Naive thymus-derived CD4-positive, alpha-beta T cell (primary cell): ENCODE data around the gene GARIN3. TPM values are rescaled to one million over a fixed set of nuclear protein-coding genes. Genes with fewer than 3 reads are reported as not detected.
A peak's percentile ranks its signal among the peaks of the same experiment; 100 is the strongest.

ENCODE experiments used
- ATAC-seq: fragments of 150-1000 bp; cut with Tn5 transposase; 2 replicates; pipeline ENCODE4 v1.10.0; 2021; ENCODE audit warnings: mild to moderate bottlenecking, moderate library complexity
- CTCF ChIA-PET: fragments of 350-600 bp; sonication (Branson Sonifier 250); formaldehyde crosslinking; loops from one replicate; lab custom pipeline; 2021; ENCODE audit warnings: antibody characterized with exemption; lab: Charles Lee
- POLR2A ChIA-PET: fragments of 350-600 bp; sonication (Branson Sonifier 250); formaldehyde crosslinking; loops from one replicate; lab custom pipeline; 2021; ENCODE audit warnings: antibody characterized with exemption, inconsistent platforms; lab: Charles Lee
- DNase-seq, 9 donors: peaks; one replicate each; pipeline versions ENCODE4 v3.0.0 to v3.0.0-alpha.2; 2020 to 2022; ENCODE audit warnings: mixed read lengths in 1 of 9
- H3K27ac ChIP-seq: one replicate; pipeline ENCODE4 v1.7.0; 2013; ENCODE audit warnings: mild to moderate bottlenecking, low read depth, low read length, moderate library complexity
- H3K27me3 ChIP-seq, 2 donors: one replicate each; pipeline ENCODE4 v1.7.0; 2013; ENCODE audit warnings: low read length in 2 of 2, mild to moderate bottlenecking in 2 of 2, moderate library complexity in 2 of 2; ENCODE audit not compliant: control insufficient read depth in 2 of 2, insufficient read depth in 2 of 2
- H3K36me3 ChIP-seq, 3 experiments: 1 replicate in 2 of 3; 2 replicates in 1 of 3; pipeline ENCODE4 v1.7.0; 2013; ENCODE audit warnings: low read length in 3 of 3, mild to moderate bottlenecking in 3 of 3, moderate library complexity in 1 of 3; ENCODE audit not compliant: insufficient read depth in 3 of 3, control insufficient read depth in 2 of 3
- H3K4me1 ChIP-seq, 2 donors: one replicate each; pipeline ENCODE4 v1.7.0; 2013; ENCODE audit warnings: low read length in 2 of 2, mild to moderate bottlenecking in 2 of 2, moderate library complexity in 1 of 2; ENCODE audit not compliant: control insufficient read depth in 2 of 2, insufficient read depth in 2 of 2
- H3K4me3 ChIP-seq: 2 replicates; pipeline ENCODE4 v1.7.0; 2013; ENCODE audit warnings: mild to moderate bottlenecking, low read length
- H3K9me3 ChIP-seq, 3 experiments: 1 replicate in 2 of 3; 2 replicates in 1 of 3; pipeline ENCODE4 v1.7.0; 2013; ENCODE audit warnings: low read length in 3 of 3; ENCODE audit not compliant: control insufficient read depth in 2 of 3
- H3K27ac Mint-ChIP-seq, 9 donors: one replicate each; pipeline ENCODE4 v1.8.0; 2020 to 2022; ENCODE audit warnings: mixed read lengths in 9 of 9, mild to moderate bottlenecking in 8 of 9, moderate library complexity in 5 of 9, inconsistent platforms in 2 of 9
- H3K27me3 Mint-ChIP-seq, 5 donors: one replicate each; pipeline ENCODE4 v1.8.0; 2021 to 2022; ENCODE audit warnings: mixed read lengths in 5 of 5, mild to moderate bottlenecking in 1 of 5
- H3K36me3 Mint-ChIP-seq, 5 donors: one replicate each; pipeline ENCODE4 v1.8.0; 2020 to 2022; ENCODE audit warnings: mixed read lengths in 5 of 5, mild to moderate bottlenecking in 3 of 5, inconsistent platforms in 1 of 5
- H3K4me1 Mint-ChIP-seq, 7 donors: one replicate each; pipeline ENCODE4 v1.8.0; 2020 to 2022; ENCODE audit warnings: mixed read lengths in 7 of 7, mild to moderate bottlenecking in 3 of 7, inconsistent platforms in 1 of 7
- H3K4me3 Mint-ChIP-seq, 10 donors: one replicate each; pipeline ENCODE4 v1.8.0; 2020 to 2022; ENCODE audit warnings: mild to moderate bottlenecking in 10 of 10, mixed read lengths in 10 of 10, moderate library complexity in 6 of 10, inconsistent platforms in 2 of 10
- H3K9me3 Mint-ChIP-seq, 11 donors: one replicate each; pipeline ENCODE4 v1.8.0; 2020 to 2022; ENCODE audit warnings: mixed read lengths in 11 of 11, mild to moderate bottlenecking in 4 of 11, inconsistent platforms in 1 of 11, moderate library complexity in 1 of 11
- intact Hi-C, 2 donors: fragments of 100-400 bp; cut with micrococcal nuclease; formaldehyde crosslinking; loops; one replicate each; pipeline ENCODE4 v1.15.1; 2023
- polyA plus RNA-seq, 2 donors: library from polyadenylated mRNA; unstranded; fragments of 300-500 nt; fragmentation: Illumina TruSeq; gene quantifications; one replicate each; pipeline ENCODE4 v1.2.3, GENCODE V29; 2021
- total RNA-seq, 6 experiments: library from RNA in 5 of 6; stranded (reverse) in 5 of 6; gene quantifications; 1 replicate in 5 of 6; 2 replicates in 1 of 6; pipeline ENCODE4 v1.2.3 and lab custom pipeline; 2021 to 2026

The GARIN3 gene
- total and polyA plus RNA-seq, 7 experiments from 2014 or later: 0.07 TPM; not detected in 6

- no peaks in the 10 kb centered on the region for H3K27me3 Mint-ChIP-seq
- Histone ChIP-seq H3K27ac (peak overlapping the region; percentile 81), H3K4me1 (peaks cover 86 to 95% of the 10 kb centered on the region in 2 donors), H3K9me3 (no peaks in the 10 kb centered on the region), H3K27me3 (no peaks in the 10 kb centered on the region), H3K4me3 (peak overlapping the region; percentile 24), H3K36me3 (peaks cover 0 to 31% (median 4%) of the 10 kb centered on the region in 3 experiments)
- DNase-seq (peak in 2 of 9 donors; percentile 58 to 77), ATAC-seq (peak; percentile 49)
- H3K27ac Mint-ChIP-seq: peak overlapping the region; percentile 78 to 98 (median 87)
- ChIA-PET CTCF (interaction anchor here (0.7 to 2.5 kb wide), 5 partner anchors 9 to 69 kb away, joined by 3 to 11 read pairs (median 4); no protein-coding TSS in a partner anchor), POLR2A (interaction anchor here (0.6 to 14.9 kb wide), 11 partner anchors 14 to 270 kb away, joined by 3 to 345 read pairs (median 7); partner anchors contain the start of genes ITK and MED7)
- intact Hi-C loops: loop anchor here in 1 of 2 donors (2.0 kb wide), 1 partner anchor 50 kb away; no protein-coding TSS in a partner anchor
- peaks cover 0 to 3% (median 0%) of the 10 kb centered on the region in 11 donors for H3K9me3 Mint-ChIP-seq
- peaks cover 12 to 73% (median 59%) of the 10 kb centered on the region in 5 donors for H3K36me3 Mint-ChIP-seq
- peak overlapping the region; percentile 47 to 98 (median 78) for H3K4me3 Mint-ChIP-seq
- peaks cover 53 to 100% (median 97%) of the 10 kb centered on the region in 7 donors for H3K4me1 Mint-ChIP-seq
Observed at GRCh38 chr5:157198277-157198986, 32.4 kb upstream of the GARIN3 start.

- ATAC-seq (peak; percentile 63), DNase-seq (peak in 3 of 9 donors; percentile 40 to 48 (median 46))
- H3K36me3 Mint-ChIP-seq: peaks cover 9 to 72% (median 60%) of the 10 kb centered on the region in 5 donors
- Histone ChIP-seq H3K27me3 (no peaks in the 10 kb centered on the region), H3K4me3 (peak overlapping the region; percentile 3), H3K9me3 (no peaks in the 10 kb centered on the region), H3K27ac (peak overlapping the region; percentile 81), H3K4me1 (peaks cover 84 to 95% of the 10 kb centered on the region in 2 donors), H3K36me3 (peaks cover 0 to 31% (median 4%) of the 10 kb centered on the region in 3 experiments)
- ChIA-PET CTCF (interaction anchor here (0.5 to 0.8 kb wide), 2 partner anchors 10 to 24 kb away, joined by 3 read pairs; no protein-coding TSS in a partner anchor), POLR2A (interaction anchor here (0.6 to 14.9 kb wide), 11 partner anchors 9 to 110 kb away, joined by 3 to 345 read pairs (median 8); partner anchors contain the start of genes ITK and MED7)
- H3K27ac Mint-ChIP-seq: peak overlapping the region; percentile 52 to 98 (median 91)
- no peaks in the 10 kb centered on the region for H3K27me3 Mint-ChIP-seq
- H3K9me3 Mint-ChIP-seq: peaks cover 0 to 3% (median 0%) of the 10 kb centered on the region in 11 donors
- H3K4me3 Mint-ChIP-seq: peak overlapping the region; percentile 47 to 98 (median 72)
- intact Hi-C loops: loop anchor here in 1 of 2 donors (2.0 kb wide), 1 partner anchor 16 kb away; the partner anchor contains the start of gene ITK
- peaks cover 50 to 100% (median 97%) of the 10 kb centered on the region in 7 donors for H3K4me1 Mint-ChIP-seq
Observed at GRCh38 chr5:157197086-157197485, 31.0 kb upstream of the GARIN3 start.

- POLR2A ChIA-PET: interaction anchor here (0.6 to 14.9 kb wide), 10 partner anchors 10 to 57 kb away, joined by 3 to 345 read pairs (median 8); partner anchors contain the start of genes ITK and MED7
- Mint-ChIP-seq H3K4me3 (peak overlapping the region; percentile 41 to 98 (median 69)), H3K27me3 (no peaks in the 10 kb centered on the region), H3K27ac (peak overlapping the region; percentile 60 to 98 (median 91)), H3K36me3 (peaks cover 14 to 66% (median 61%) of the 10 kb centered on the region in 5 donors), H3K9me3 (peaks cover 0 to 8% (median 0%) of the 10 kb centered on the region in 11 donors), H3K4me1 (peaks cover 48 to 100% (median 96%) of the 10 kb centered on the region in 7 donors)
- Histone ChIP-seq H3K27me3 (no peaks in the 10 kb centered on the region), H3K4me1 (peaks cover 84 to 91% of the 10 kb centered on the region in 2 donors), H3K36me3 (peaks cover 0 to 31% (median 4%) of the 10 kb centered on the region in 3 experiments), H3K4me3 (no peak overlapping the region), H3K27ac (peak overlapping the region; percentile 81), H3K9me3 (no peaks in the 10 kb centered on the region)
- ATAC-seq (peak; percentile 28), DNase-seq (peak in 2 of 9 donors; percentile 53 to 54)
- CTCF ChIA-PET: interaction anchor here (0.8 to 1.0 kb wide), 2 partner anchors 9 to 11 kb away, joined by 3 read pairs; no protein-coding TSS in a partner anchor
- intact Hi-C loops: loop anchor here (1.0 to 2.0 kb wide), 2 partner anchors 8 to 15 kb away; partner anchors contain the start of gene ITK (in 1 of the 2)
Observed at GRCh38 chr5:157196045-157196444, 30.0 kb upstream of the GARIN3 start.

- Histone ChIP-seq H3K4me1 (peaks cover 82 to 89% of the 10 kb centered on the region in 2 donors), H3K36me3 (peaks cover 0 to 17% (median 0%) of the 10 kb centered on the region in 3 experiments), H3K27ac (peak overlapping the region; percentile 81), H3K27me3 (no peaks in the 10 kb centered on the region), H3K9me3 (no peaks in the 10 kb centered on the region), H3K4me3 (peak overlapping the region; percentile 21)
- Mint-ChIP-seq H3K4me1 (peaks cover 56 to 97% (median 94%) of the 10 kb centered on the region in 7 donors), H3K36me3 (peaks cover 15 to 68% (median 65%) of the 10 kb centered on the region in 5 donors), H3K27me3 (no peaks in the 10 kb centered on the region), H3K4me3 (peak overlapping the region; percentile 72 to 98 (median 88)), H3K27ac (peak overlapping the region; percentile 82 to 99 (median 96)), H3K9me3 (peaks cover 0 to 8% (median 0%) of the 10 kb centered on the region in 11 donors)
- peak in 7 of 9 donors; percentile 62 to 84 (median 75) for DNase-seq
- POLR2A ChIA-PET: interaction anchor here (0.6 to 14.9 kb wide), 16 partner anchors 11 to 93 kb away, joined by 3 to 345 read pairs (median 4); partner anchors contain the start of gene ITK
- CTCF ChIA-PET: interaction anchor here (1.1 to 1.9 kb wide), 4 partner anchors 10 to 56 kb away, joined by 3 to 6 read pairs (median 6); no protein-coding TSS in a partner anchor
- intact Hi-C loops: loop anchor here (1.0 to 5.0 kb wide), 6 partner anchors 9 to 37 kb away; partner anchors contain the start of gene ITK (in 1 of the 2)
- ATAC-seq: peak; percentile 78
Observed at GRCh38 chr5:157193699-157194424, 27.8 kb upstream of the GARIN3 start.

- Histone ChIP-seq H3K4me3 (peak overlapping the region; percentile 68), H3K27ac (peak overlapping the region; percentile 81), H3K36me3 (peaks cover 3 to 23% (median 14%) of the 10 kb centered on the region in 3 experiments), H3K27me3 (no peaks in the 10 kb centered on the region), H3K9me3 (no peaks in the 10 kb centered on the region), H3K4me1 (peaks cover 75 to 81% of the 10 kb centered on the region in 2 donors)
- Mint-ChIP-seq H3K36me3 (peaks cover 34 to 75% (median 67%) of the 10 kb centered on the region in 5 donors), H3K27ac (peak overlapping the region; percentile 63 to 98 (median 91)), H3K4me3 (peak overlapping the region; percentile 83 to 100 (median 96)), H3K27me3 (no peaks in the 10 kb centered on the region), H3K9me3 (peaks cover 0 to 8% (median 0%) of the 10 kb centered on the region in 11 donors), H3K4me1 (peaks cover 56 to 94% (median 83%) of the 10 kb centered on the region in 7 donors)
- DNase-seq (no peak), ATAC-seq (no peak)
- POLR2A ChIA-PET: interaction anchor here (0.6 to 20.7 kb wide), 19 partner anchors 4 to 132 kb away, joined by 3 to 345 read pairs (median 5); partner anchors contain the start of genes ITK and MED7
- intact Hi-C loops: loop anchor here (1.0 to 10.0 kb wide), 7 partner anchors 8 to 416 kb away; partner anchors contain the start of genes HAVCR2 (in 1 of the 2) and ITK (in 1 of the 2)
- CTCF ChIA-PET: interaction anchor here (1.1 to 4.5 kb wide), 7 partner anchors 9 to 40 kb away, joined by 3 to 17 read pairs (median 11); partner anchors contain the start of gene ITK
Observed at GRCh38 chr5:157189223-157189622, 23.2 kb upstream of the GARIN3 start.
